ENCODE measurements around the gene LRRC2.

DNA sequence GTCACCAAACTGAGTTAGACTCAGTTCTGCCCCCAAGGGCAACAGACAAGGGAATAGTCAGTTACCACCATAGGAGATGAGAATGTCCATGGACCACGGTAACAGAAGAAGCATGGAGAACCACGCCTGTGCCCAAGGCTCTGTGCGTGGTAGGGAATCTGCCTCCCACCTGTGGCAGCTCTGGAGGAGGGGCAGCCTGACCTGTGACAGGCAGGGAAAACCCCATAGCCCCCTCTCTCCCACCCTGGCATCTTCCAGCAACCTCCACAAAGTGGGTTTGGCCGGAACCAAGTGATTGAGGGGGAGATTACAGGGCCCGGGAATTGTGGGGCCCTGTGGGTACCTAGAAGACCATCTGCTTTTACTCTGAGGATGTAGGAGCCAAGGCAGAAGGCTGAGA is 87.1 kb downstream of the LRRC2 start:
- TF ChIP-seq, protein P1, sequence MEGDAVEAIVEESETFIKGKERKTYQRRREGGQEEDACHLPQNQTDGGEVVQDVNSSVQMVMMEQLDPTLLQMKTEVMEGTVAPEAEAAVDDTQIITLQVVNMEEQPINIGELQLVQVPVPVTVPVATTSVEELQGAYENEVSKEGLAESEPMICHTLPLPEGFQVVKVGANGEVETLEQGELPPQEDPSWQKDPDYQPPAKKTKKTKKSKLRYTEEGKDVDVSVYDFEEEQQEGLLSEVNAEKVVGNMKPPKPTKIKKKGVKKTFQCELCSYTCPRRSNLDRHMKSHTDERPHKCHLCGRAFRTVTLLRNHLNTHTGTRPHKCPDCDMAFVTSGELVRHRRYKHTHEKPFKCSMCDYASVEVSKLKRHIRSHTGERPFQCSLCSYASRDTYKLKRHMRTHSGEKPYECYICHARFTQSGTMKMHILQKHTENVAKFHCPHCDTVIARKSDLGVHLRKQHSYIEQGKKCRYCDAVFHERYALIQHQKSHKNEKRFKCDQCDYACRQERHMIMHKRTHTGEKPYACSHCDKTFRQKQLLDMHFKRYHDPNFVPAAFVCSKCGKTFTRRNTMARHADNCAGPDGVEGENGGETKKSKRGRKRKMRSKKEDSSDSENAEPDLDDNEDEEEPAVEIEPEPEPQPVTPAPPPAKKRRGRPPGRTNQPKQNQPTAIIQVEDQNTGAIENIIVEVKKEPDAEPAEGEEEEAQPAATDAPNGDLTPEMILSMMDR (IDR thresholded peaks at IDR 0.05), result no peak
- TF ChIP-seq, protein P2, sequence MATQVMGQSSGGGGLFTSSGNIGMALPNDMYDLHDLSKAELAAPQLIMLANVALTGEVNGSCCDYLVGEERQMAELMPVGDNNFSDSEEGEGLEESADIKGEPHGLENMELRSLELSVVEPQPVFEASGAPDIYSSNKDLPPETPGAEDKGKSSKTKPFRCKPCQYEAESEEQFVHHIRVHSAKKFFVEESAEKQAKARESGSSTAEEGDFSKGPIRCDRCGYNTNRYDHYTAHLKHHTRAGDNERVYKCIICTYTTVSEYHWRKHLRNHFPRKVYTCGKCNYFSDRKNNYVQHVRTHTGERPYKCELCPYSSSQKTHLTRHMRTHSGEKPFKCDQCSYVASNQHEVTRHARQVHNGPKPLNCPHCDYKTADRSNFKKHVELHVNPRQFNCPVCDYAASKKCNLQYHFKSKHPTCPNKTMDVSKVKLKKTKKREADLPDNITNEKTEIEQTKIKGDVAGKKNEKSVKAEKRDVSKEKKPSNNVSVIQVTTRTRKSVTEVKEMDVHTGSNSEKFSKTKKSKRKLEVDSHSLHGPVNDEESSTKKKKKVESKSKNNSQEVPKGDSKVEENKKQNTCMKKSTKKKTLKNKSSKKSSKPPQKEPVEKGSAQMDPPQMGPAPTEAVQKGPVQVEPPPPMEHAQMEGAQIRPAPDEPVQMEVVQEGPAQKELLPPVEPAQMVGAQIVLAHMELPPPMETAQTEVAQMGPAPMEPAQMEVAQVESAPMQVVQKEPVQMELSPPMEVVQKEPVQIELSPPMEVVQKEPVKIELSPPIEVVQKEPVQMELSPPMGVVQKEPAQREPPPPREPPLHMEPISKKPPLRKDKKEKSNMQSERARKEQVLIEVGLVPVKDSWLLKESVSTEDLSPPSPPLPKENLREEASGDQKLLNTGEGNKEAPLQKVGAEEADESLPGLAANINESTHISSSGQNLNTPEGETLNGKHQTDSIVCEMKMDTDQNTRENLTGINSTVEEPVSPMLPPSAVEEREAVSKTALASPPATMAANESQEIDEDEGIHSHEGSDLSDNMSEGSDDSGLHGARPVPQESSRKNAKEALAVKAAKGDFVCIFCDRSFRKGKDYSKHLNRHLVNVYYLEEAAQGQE (IDR thresholded peaks at IDR 0.05; ENCODE audit: insufficient read depth in 1 of 2, low read depth in 2 of 2, low read length in 1 of 2), result no peak
- TF ChIP-seq TCF7L2 (IDR thresholded peaks at IDR 0.05; ENCODE audit: low read depth, low read length) (no peak), SIN3A (IDR thresholded peaks at IDR 0.05; ENCODE audit: borderline replicate concordance, insufficient read depth, low read depth, low read length) (no peak)

Data from Panc1 (cell line).